MG63 (cell line): ENCODE data around the gene PDE3A. TPM values are rescaled to one million over a fixed set of nuclear protein-coding genes. Genes with fewer than 3 reads are reported as not detected.

Source experiments
- DNase-seq: peaks from one replicate; pipeline ENCODE4 v3.0.0-alpha.2; 2020
- H3K27me3 ChIP-seq: fragments of 250-450 bp; sonication (Bioruptor Pico); 2 replicates; pipeline ENCODE4 v1.5.1; 2020; ENCODE audit warnings: mild to moderate bottlenecking, moderate library complexity
- H3K36me3 ChIP-seq: fragments of 250-450 bp; sonication (Bioruptor Pico); 2 replicates; pipeline ENCODE4 v1.5.1; 2020; ENCODE audit warnings: mild to moderate bottlenecking, moderate library complexity
- H3K4me3 ChIP-seq: fragments of 250-450 bp; sonication (Bioruptor Pico); 2 replicates; pipeline ENCODE4 v1.5.1; 2020; ENCODE audit warnings: mild to moderate bottlenecking, moderate library complexity
- H3K9me3 ChIP-seq: fragments of 250-450 bp; sonication (Bioruptor Pico); 2 replicates; pipeline ENCODE4 v1.5.1; 2020; ENCODE audit warnings: mild to moderate bottlenecking, moderate library complexity
- total RNA-seq: library from RNA; depleted of rRNA; stranded (reverse); fragments of >200 nt; shearing (Covaris generic); gene quantifications from 2 replicates; pipeline ENCODE4 v1.2.3, GENCODE V29; 2014; ENCODE audit warnings: low replicate concordance

PDE3A gene
- total RNA-seq, 1 experiment from 2014 or later, result 0.03 TPM

- H3K36me3 ChIP-seq, result no peaks in the 10 kb centered on the region
- no peak overlapping the region for H3K4me3 ChIP-seq
- DNase-seq, result no peak
- H3K27me3 ChIP-seq, result no peaks in the 10 kb centered on the region
- no peaks in the 10 kb centered on the region for H3K9me3 ChIP-seq
These were observed 71.3 kb downstream of the PDE3A start for GRCh38 chr12:20439626-20440025.

- Histone ChIP-seq H3K36me3 (no peaks in the 10 kb centered on the region), H3K9me3 (no peaks in the 10 kb centered on the region), H3K4me3 (no peak overlapping the region), H3K27me3 (no peaks in the 10 kb centered on the region)
- no peak for DNase-seq
These were observed 72.1 kb downstream of the PDE3A start for GRCh38 chr12:20440408-20440807.

DNA sequence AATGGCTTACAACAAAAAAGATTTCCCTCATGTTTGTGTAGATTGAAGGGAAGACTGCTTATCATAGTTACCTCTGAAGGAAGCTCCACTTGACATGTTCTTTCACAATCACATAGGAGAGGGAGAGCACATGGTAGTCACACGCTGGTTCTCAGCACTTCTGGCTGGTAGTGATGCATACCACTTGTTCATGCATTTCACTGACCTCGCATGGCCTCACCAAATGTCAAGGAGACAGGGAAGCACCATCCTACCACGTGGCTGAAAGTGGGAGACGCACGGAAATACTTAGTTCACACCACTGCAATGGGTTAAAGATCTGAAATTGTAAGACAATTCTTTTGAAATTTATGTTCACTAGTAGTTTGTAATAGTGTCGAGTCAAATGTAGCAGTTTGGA, 74.0 kb downstream of the PDE3A start:
- H3K36me3 ChIP-seq, result no peaks in the 10 kb centered on the region
- H3K9me3 ChIP-seq, result no peaks in the 10 kb centered on the region
- H3K27me3 ChIP-seq, result no peaks in the 10 kb centered on the region
- no peak overlapping the region for H3K4me3 ChIP-seq
- DNase-seq, result no peak

DNA sequence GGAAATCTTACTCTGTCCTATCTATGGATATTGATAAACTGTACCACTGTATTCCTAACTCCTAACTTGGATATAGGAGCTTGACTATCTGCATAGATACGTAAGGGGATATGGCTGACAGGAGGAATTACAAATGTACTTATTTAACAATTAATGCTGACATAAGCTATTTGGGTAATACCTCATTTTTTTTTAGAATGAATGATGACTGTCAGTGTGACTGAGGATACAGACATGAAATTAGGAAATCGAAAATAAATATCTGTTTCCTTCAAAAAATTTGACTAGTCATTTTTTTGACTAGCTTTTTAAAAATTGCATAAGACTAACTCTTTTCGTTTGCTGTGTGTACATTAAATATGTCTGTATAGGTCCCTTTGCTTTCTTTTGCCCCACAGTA, 74.9 kb downstream of the PDE3A start:
- Histone ChIP-seq H3K9me3 (no peaks in the 10 kb centered on the region), H3K36me3 (no peaks in the 10 kb centered on the region), H3K4me3 (no peak overlapping the region), H3K27me3 (no peaks in the 10 kb centered on the region)
- DNase-seq, result no peak

GRCh38 chr12:20443792-20444191, 75.5 kb downstream of the PDE3A start:
- Histone ChIP-seq H3K9me3 (no peaks in the 10 kb centered on the region), H3K36me3 (no peaks in the 10 kb centered on the region), H3K27me3 (no peaks in the 10 kb centered on the region), H3K4me3 (no peak overlapping the region)
- DNase-seq, result no peak

GRCh38 chr12:20444595-20445170, 76.3 kb downstream of the PDE3A start:
- Histone ChIP-seq H3K36me3 (no peaks in the 10 kb centered on the region), H3K4me3 (no peak overlapping the region), H3K9me3 (no peaks in the 10 kb centered on the region), H3K27me3 (no peaks in the 10 kb centered on the region)
- DNase-seq, result no peak

DNA sequence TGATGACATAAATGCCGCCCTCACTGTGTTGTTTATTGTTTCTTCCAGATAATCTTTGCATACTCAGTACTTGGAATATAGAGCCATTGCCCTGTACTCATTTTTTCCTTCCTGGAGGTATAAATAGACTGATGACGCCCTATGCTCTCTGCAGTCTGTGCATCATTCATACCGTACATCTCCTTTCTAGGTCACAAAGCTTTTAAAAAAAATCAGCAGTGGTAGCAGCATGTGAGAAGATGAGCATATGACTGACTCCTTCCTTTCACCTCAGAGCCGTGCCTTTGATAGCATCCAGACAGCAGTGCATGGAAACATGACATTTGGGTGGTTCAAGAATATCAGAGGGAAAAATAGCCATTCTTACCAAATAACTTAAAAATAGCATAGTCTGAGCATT, 77.3 kb downstream of the PDE3A start:
- Histone ChIP-seq H3K27me3 (no peaks in the 10 kb centered on the region), H3K36me3 (no peaks in the 10 kb centered on the region), H3K9me3 (no peaks in the 10 kb centered on the region), H3K4me3 (no peak overlapping the region)
- DNase-seq, result no peak

- Histone ChIP-seq H3K27me3 (no peaks in the 10 kb centered on the region), H3K4me3 (no peak overlapping the region), H3K36me3 (no peaks in the 10 kb centered on the region), H3K9me3 (no peaks in the 10 kb centered on the region)
- no peak for DNase-seq
These were observed 78.5 kb downstream of the PDE3A start for GRCh38 chr12:20446836-20447235.

GRCh38 chr12:20448781-20449180, 80.4 kb downstream of the PDE3A start:
- Histone ChIP-seq H3K36me3 (no peaks in the 10 kb centered on the region), H3K9me3 (no peaks in the 10 kb centered on the region), H3K4me3 (no peak overlapping the region), H3K27me3 (no peaks in the 10 kb centered on the region)
- no peak for DNase-seq

DNA sequence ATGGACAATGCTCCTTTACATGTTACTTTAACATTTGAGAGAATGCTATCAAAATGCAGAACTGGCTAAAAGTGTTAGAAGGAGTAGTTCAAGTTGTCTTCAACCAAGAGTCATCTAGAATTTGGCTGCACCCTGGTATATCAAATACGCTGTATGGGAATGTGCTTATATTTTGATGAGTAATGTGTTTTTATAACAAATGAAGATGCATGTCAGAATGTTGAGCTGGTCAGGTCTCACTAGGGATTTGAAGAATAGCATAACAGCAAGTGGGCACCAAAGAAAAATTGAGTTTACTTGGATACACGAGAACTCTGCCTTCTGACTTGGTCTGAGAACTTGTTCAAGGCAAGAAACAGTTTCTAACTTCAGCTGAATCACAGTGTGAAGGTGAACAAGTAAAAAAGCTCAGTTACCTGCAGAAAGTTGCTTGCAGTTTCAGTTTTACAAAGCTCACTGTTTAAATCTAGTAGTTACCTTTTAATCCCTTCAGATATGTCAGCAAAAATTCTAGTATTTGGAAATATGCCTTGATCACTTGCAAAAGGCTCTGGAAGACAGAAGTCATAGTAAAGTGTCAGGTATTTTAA, 82.3 kb downstream of the PDE3A start:
- no peaks in the 10 kb centered on the region for H3K9me3 ChIP-seq
- DNase-seq, result no peak
- no peak overlapping the region for H3K4me3 ChIP-seq
- H3K27me3 ChIP-seq, result no peaks in the 10 kb centered on the region
- H3K36me3 ChIP-seq, result no peaks in the 10 kb centered on the region

GRCh38 chr12:20451761-20452160, 83.4 kb downstream of the PDE3A start:
- Histone ChIP-seq H3K36me3 (no peaks in the 10 kb centered on the region), H3K27me3 (no peaks in the 10 kb centered on the region), H3K4me3 (no peak overlapping the region), H3K9me3 (no peaks in the 10 kb centered on the region)
- no peak for DNase-seq

GRCh38 chr12:20452496-20453010, 84.2 kb downstream of the PDE3A start:
- DNase-seq, result no peak
- H3K4me3 ChIP-seq, result no peak overlapping the region
- no peaks in the 10 kb centered on the region for H3K36me3 ChIP-seq

DNA sequence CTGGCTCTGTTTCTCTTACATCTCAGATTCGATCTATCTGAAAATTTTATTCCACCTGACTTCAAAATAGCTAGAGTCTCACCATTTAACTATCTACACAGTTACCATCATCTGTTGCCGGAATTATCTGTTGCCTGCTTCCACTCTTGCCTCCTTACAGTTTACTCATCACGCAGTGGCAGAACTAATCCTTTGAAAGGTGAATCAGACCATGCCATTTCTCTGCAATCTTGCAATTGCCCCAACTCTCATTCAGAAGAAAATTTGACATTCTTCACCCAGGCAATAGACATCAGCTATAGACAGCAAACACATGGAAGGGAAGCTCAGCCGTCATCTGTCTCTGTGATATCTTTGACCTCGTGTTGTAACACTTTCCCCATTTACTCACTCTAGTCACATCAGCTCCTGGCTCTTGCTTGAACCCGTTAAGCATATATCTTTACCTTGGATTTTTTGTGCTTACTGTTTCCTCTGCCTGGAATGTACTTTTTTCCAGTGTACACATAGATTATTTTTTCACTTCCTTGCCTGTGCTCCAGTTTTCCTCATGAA, 85.5 kb downstream of the PDE3A start:
- Histone ChIP-seq H3K4me3 (no peak overlapping the region), H3K27me3 (no peaks in the 10 kb centered on the region), H3K9me3 (no peaks in the 10 kb centered on the region), H3K36me3 (no peaks in the 10 kb centered on the region)
- DNase-seq, result no peak

More at GRCh38 chr12:20452496-20453010, 84.2 kb downstream of the PDE3A start:
- Histone ChIP-seq H3K27me3 (no peaks in the 10 kb centered on the region), H3K9me3 (no peaks in the 10 kb centered on the region)

- no peak overlapping the region for H3K4me3 ChIP-seq
- no peak for DNase-seq
- H3K27me3 ChIP-seq, result no peaks in the 10 kb centered on the region
- H3K36me3 ChIP-seq, result no peaks in the 10 kb centered on the region
- H3K9me3 ChIP-seq, result no peaks in the 10 kb centered on the region
These were observed 86.8 kb downstream of the PDE3A start for GRCh38 chr12:20455001-20455706.

GRCh38 chr12:20457582-20457981, 89.2 kb downstream of the PDE3A start:
- Histone ChIP-seq H3K27me3 (no peaks in the 10 kb centered on the region), H3K9me3 (no peaks in the 10 kb centered on the region), H3K4me3 (no peak overlapping the region), H3K36me3 (no peaks in the 10 kb centered on the region)
- DNase-seq, result no peak

GRCh38 chr12:20458011-20458410, 89.7 kb downstream of the PDE3A start:
- no peak for DNase-seq
- H3K36me3 ChIP-seq, result no peaks in the 10 kb centered on the region
- H3K4me3 ChIP-seq, result no peak overlapping the region
- no peaks in the 10 kb centered on the region for H3K27me3 ChIP-seq
- no peaks in the 10 kb centered on the region for H3K9me3 ChIP-seq

DNA sequence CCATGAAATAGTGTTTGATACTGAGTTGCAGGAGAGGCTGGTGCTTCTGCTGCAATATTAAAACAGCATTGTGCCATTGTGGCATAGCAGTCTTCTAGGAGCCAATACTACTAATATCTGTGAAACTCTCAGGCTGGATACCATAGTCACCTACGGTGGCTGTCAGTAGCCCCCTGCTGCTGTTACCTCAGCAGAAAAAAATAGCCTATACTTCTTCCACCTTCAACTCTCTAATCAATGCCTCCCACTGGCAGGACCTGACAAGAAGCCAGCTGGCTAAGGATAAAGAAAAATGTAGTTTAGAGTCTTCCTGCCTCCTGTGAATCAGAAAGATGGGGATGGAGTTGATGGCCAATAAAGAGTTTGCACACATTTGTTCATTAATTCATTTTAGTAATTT, 91.6 kb downstream of the PDE3A start:
- no peaks in the 10 kb centered on the region for H3K27me3 ChIP-seq
- DNase-seq, result no peak
- H3K36me3 ChIP-seq, result no peaks in the 10 kb centered on the region
- no peaks in the 10 kb centered on the region for H3K9me3 ChIP-seq
- H3K4me3 ChIP-seq, result no peak overlapping the region

- Histone ChIP-seq H3K27me3 (no peaks in the 10 kb centered on the region), H3K9me3 (no peaks in the 10 kb centered on the region), H3K36me3 (no peaks in the 10 kb centered on the region), H3K4me3 (no peak overlapping the region)
- DNase-seq, result no peak
These were observed 92.6 kb downstream of the PDE3A start for GRCh38 chr12:20460956-20461355.
